Astrocyte (in vitro differentiated cells and primary cell): ENCODE results near the gene METTL23. TPM values are rescaled to one million over a fixed set of nuclear protein-coding genes. Genes with fewer than 3 reads are reported as not detected.
"Not testable (repeated sequence)": the region's sequence is repeated elsewhere in the genome, so short reads cannot be mapped to it uniquely, and the experiment has no call there.

Experiments
- DNase-seq: peaks from one replicate; pipeline ENCODE4 v3.0.0-alpha.2; 2010; ENCODE audit warnings: low read depth
- FAIRE-seq: peaks from 2 replicates; lab custom pipeline; 2011; peaks lifted over from hg19 to GRCh38; lab: Jason Lieb, UNC
- H2AFZ ChIP-seq: 2 replicates; pipeline ENCODE4 v1.6.0; 2012; ENCODE audit warnings: low read depth, low read length, inconsistent platforms
- H3K27ac ChIP-seq: 2 replicates; pipeline ENCODE4 v1.5.1; 2011; ENCODE audit warnings: low read depth, low read length, inconsistent platforms
- H3K27me3 ChIP-seq: 2 replicates; pipeline ENCODE4 v1.6.0; 2011; ENCODE audit warnings: low read length, inconsistent platforms; ENCODE audit not compliant: insufficient read depth
- H3K36me3 ChIP-seq: 2 replicates; pipeline ENCODE4 v1.5.1; 2011; ENCODE audit warnings: low read length, inconsistent platforms; ENCODE audit not compliant: insufficient read depth
- H3K4me1 ChIP-seq: 2 replicates; pipeline ENCODE4 v1.5.1; 2011; ENCODE audit warnings: low read length, inconsistent platforms; ENCODE audit not compliant: insufficient read depth
- H3K4me2 ChIP-seq: 2 replicates; pipeline ENCODE4 v1.6.0; 2012; ENCODE audit warnings: low read length, inconsistent platforms
- H3K4me3 ChIP-seq: 2 replicates; pipeline ENCODE4 v1.5.1; 2011; ENCODE audit warnings: low read depth, mild to moderate bottlenecking, low read length, inconsistent platforms; ENCODE audit not compliant: insufficient read depth
- H3K79me2 ChIP-seq: 2 replicates; pipeline ENCODE4 v1.6.0; 2012; ENCODE audit warnings: mild to moderate bottlenecking, low read length, inconsistent platforms; ENCODE audit not compliant: insufficient read depth
- H3K9ac ChIP-seq: 2 replicates; pipeline ENCODE4 v1.6.0; 2012; ENCODE audit warnings: mild to moderate bottlenecking, low read length, inconsistent platforms
- H3K9me3 ChIP-seq: 2 replicates; pipeline ENCODE4 v1.5.1; 2012; ENCODE audit warnings: low read depth, mild to moderate bottlenecking, low read length, inconsistent platforms; ENCODE audit not compliant: insufficient read depth
- H4K20me1 ChIP-seq: 2 replicates; pipeline ENCODE4 v1.6.0; 2012; ENCODE audit warnings: low read length, inconsistent platforms; ENCODE audit not compliant: insufficient read depth
- H3K27ac Mint-ChIP-seq: one replicate; pipeline ENCODE4 v1.8.0; 2021; ENCODE audit warnings: mild to moderate bottlenecking, mixed read lengths; ENCODE audit not compliant: unreplicated experiment
- H3K27me3 Mint-ChIP-seq: one replicate; pipeline ENCODE4 v1.8.0; 2021; ENCODE audit warnings: low read depth, mixed read lengths; ENCODE audit not compliant: unreplicated experiment
- H3K36me3 Mint-ChIP-seq: one replicate; pipeline ENCODE4 v1.8.0; 2021; ENCODE audit warnings: low read depth, mixed read lengths; ENCODE audit not compliant: unreplicated experiment
- H3K4me1 Mint-ChIP-seq: one replicate; pipeline ENCODE4 v1.8.0; 2021; ENCODE audit warnings: low read depth, mixed read lengths; ENCODE audit not compliant: unreplicated experiment
- H3K4me3 Mint-ChIP-seq: one replicate; pipeline ENCODE4 v1.8.0; 2021; ENCODE audit warnings: mild to moderate bottlenecking, moderate library complexity, mixed read lengths; ENCODE audit not compliant: unreplicated experiment
- H3K9me3 Mint-ChIP-seq: one replicate; pipeline ENCODE4 v1.8.0; 2021; ENCODE audit warnings: mild to moderate bottlenecking, mixed read lengths; ENCODE audit not compliant: unreplicated experiment
- CTCF ChIP-seq: IDR thresholded peaks from 2 replicates; pipeline ENCODE4 v1.5.1; 2011; ENCODE audit warnings: low read depth, mild to moderate bottlenecking, inconsistent platforms, low read length, moderate library complexity; ENCODE audit not compliant: insufficient read depth
- EZH2 ChIP-seq: IDR thresholded peaks from 2 replicates; pipeline ENCODE4 v1.6.1; 2012; ENCODE audit warnings: mild to moderate bottlenecking, low read length, inconsistent platforms; ENCODE audit not compliant: insufficient read depth
- total RNA-seq: library from RNA; stranded (reverse); gene quantifications from 2 replicates; pipeline ENCODE4 v1.2.1, GENCODE V29; 2021

The METTL23 gene
- total RNA-seq, 1 donor from 2014 or later: 24.3 TPM

GRCh38 chr17:76697702-76698465, 28.8 kb upstream of the METTL23 start:
- Histone ChIP-seq H3K27ac (peak overlapping the region; percentile 65), H2AFZ (no peak overlapping the region), H3K79me2 (peaks cover 98% of the 10 kb centered on the region), H3K9me3 (no peaks in the 10 kb centered on the region), H3K4me2 (peak overlapping the region; percentile 78), H3K4me1 (peaks cover 48% of the 10 kb centered on the region), H3K4me3 (no peak overlapping the region), H3K9ac (peak overlapping the region; percentile 48), H3K27me3 (no peaks in the 10 kb centered on the region), H3K36me3 (no peaks in the 10 kb centered on the region), H4K20me1 (peaks cover 61% of the 10 kb centered on the region)
- Mint-ChIP-seq H3K36me3 (peaks cover 4% of the 10 kb centered on the region), H3K9me3 (no peaks in the 10 kb centered on the region), H3K27me3 (no peaks in the 10 kb centered on the region), H3K4me1 (peaks cover 54% of the 10 kb centered on the region), H3K27ac (no peak overlapping the region), H3K4me3 (peak overlapping the region; percentile 50)
- peak; percentile 73 for DNase-seq
- TF ChIP-seq EZH2: no peak
- no peak for TF ChIP-seq CTCF
- no peak for FAIRE-seq

DNA sequence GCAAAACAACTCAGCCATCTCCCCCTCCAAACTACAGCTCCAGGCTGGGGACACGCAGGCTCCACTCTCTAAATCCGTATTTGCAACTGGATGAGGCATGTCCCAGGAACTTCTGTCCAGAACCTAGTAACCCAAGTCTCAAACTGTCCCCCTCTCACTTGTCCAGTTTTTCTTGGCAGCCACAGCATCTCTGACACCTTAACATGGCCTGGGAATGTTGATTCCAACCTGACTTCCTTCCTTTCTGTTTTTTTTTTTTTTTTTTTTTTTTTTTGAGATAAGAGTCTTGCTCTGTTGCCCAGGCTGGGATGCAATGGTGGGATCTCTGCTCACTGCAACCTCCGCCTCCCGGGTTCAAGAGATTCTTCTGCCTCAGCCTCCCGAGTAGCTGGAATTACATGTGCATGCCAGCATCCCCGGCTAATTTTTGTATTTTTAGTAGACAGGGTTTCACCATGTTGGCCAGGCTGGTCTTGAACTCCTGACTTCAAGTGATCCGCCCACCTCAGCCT, 28.1 kb upstream of the METTL23 start:
- not testable (repeated sequence) for H3K36me3 Mint-ChIP-seq, H3K9ac ChIP-seq, H3K36me3 ChIP-seq, FAIRE-seq, H3K27ac ChIP-seq, DNase-seq, H3K9me3 ChIP-seq, H3K9me3 Mint-ChIP-seq, H2AFZ ChIP-seq, H3K4me3 ChIP-seq, H3K27me3 Mint-ChIP-seq, H3K27ac Mint-ChIP-seq, H3K4me3 Mint-ChIP-seq, H3K27me3 ChIP-seq
- Histone ChIP-seq H3K4me1 (peaks cover 46% of the 10 kb centered on the region), H4K20me1 (peaks cover 67% of the 10 kb centered on the region), H3K4me2 (peak overlapping the region; percentile 78), H3K79me2 (peaks cover 98% of the 10 kb centered on the region)
- peaks cover 50% of the 10 kb centered on the region for H3K4me1 Mint-ChIP-seq

- Histone ChIP-seq H3K27ac (peak overlapping the region; percentile 80), H3K36me3 (no peaks in the 10 kb centered on the region), H3K4me1 (peaks cover 44% of the 10 kb centered on the region), H3K79me2 (peaks cover 98% of the 10 kb centered on the region), H4K20me1 (peaks cover 73% of the 10 kb centered on the region), H3K4me3 (no peak overlapping the region), H2AFZ (peak overlapping the region; percentile 20), H3K9ac (peak overlapping the region; percentile 84), H3K9me3 (no peaks in the 10 kb centered on the region), H3K27me3 (no peaks in the 10 kb centered on the region), H3K4me2 (peak overlapping the region; percentile 87)
- H3K36me3 Mint-ChIP-seq: peaks cover 2% of the 10 kb centered on the region
- H3K27me3 Mint-ChIP-seq: no peaks in the 10 kb centered on the region
- FAIRE-seq (no peak), DNase-seq (no peak)
- peaks cover 53% of the 10 kb centered on the region for H3K4me1 Mint-ChIP-seq
- TF ChIP-seq EZH2: no peak
- TF ChIP-seq CTCF: no peak
- no peaks in the 10 kb centered on the region for H3K9me3 Mint-ChIP-seq
- peak overlapping the region; percentile 78 for H3K27ac Mint-ChIP-seq
- H3K4me3 Mint-ChIP-seq: no peak overlapping the region
Observed at GRCh38 chr17:76700270-76700616, 26.4 kb upstream of the METTL23 start.
